ENCODE data around the gene HSF5. TPM values are rescaled to one million over a fixed set of nuclear protein-coding genes. Genes with fewer than 3 reads are reported as not detected.

HSF5 gene, protein sequence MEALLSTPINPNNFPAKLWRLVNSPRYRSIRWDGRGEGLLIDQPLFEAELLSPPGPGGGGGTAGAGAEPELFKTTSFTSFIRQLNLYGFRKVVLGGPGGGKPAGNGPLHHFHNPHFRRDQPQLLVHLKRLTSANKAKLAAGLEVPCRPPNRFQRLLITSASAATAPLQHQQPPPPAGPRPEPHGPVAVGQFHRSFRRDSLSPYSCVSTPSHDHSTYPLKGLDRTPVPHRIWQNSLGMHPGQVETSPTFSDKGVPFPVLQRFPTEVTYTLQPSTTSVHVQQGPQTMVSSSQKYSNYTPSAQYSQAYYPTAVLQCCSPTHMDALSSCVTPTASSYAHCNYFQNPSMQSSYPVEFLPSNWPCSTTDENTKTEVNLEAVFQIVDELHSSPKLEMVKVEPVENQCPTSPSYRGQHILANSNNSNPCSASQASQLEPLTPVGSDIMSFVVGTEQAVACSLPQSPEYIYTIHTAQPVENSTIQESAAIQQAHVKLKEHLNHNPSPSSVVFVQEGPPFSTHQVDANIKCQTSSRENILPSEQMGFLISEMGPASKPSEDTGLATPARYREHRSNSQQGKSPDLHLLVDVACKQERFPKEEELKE
- 1 to 10 TPM; 4.5 to 5.1 TPM for total RNA-seq

GRCh38 chr17:58487589-58488427 lies at the start of gene HSF5:
Gene HSF5 (minus strand): TSS chr17:58488408. CDS start chr17:58488274, 134 bp downstream.
- ChIA-PET CTCF (interaction anchor here (0.7 to 1.9 kb wide), 9 partner anchors 9 to 238 kb away, joined by 3 to 8 read pairs (median 3); partner anchors contain the start of gene MTMR4), POLR2A (interaction anchor here (0.7 to 0.9 kb wide), 5 partner anchors 31 to 204 kb away, joined by 3 read pairs; partner anchors contain the start of genes RAD51C and TEX14)

- ChIA-PET POLR2A (no interaction called here), CTCF (no interaction called here)
Measured at GRCh38 chr17:58537266-58537665, 49.1 kb upstream of the HSF5 start.

DNA sequence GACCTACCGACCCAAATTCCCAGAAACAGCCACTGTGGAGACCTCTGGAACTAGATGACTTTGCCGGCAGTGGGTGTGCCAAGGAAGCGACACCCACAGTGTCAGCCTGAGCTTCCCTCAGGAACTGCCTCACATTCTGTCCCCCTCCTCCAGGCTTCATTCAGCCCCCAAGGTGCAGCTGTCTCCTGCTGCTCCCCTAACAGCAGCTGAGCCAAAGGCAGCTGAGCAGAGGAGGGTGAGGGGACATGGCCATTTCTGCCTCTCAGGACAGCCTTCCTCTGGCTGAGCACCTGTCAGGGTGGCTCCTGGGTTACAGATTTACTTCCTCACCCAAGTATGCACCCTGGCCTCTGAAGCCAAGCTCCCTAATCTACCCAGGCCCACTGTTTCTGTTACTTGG lies 48.3 kb upstream of the HSF5 start:
- ChIA-PET POLR2A (interaction anchor here (0.5 kb wide), 1 partner anchor 649 kb away, joined by 3 read pairs; no protein-coding TSS in a partner anchor), CTCF (no interaction called here)

DNA sequence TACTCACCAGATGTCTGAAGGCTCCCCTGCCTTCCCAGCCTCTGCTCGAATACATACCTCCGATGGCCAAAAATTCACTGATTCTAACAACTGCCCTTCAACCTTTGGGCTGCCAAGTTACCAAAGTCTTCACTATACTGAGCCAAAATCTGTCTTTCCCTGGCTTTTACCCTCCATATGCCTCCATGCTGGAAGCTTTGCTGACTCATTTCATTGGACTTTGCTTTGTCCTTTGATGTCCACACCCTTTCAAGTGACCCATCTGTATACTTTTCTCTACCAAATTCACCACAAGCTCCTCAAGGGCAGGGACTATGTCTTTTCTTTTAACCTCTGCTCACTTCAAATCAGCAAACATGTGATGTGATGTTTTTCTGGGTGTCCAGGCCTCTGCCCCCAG lies 47.2 kb upstream of the HSF5 start:
- ChIA-PET POLR2A (interaction anchor here (0.5 kb wide), 1 partner anchor 96 kb away, joined by 4 read pairs; no protein-coding TSS in a partner anchor), CTCF (no interaction called here)

- POLR2A ChIA-PET: interaction anchor here (0.5 to 0.6 kb wide), 2 partner anchors 96 to 191 kb away, joined by 4 to 8 read pairs; no protein-coding TSS in a partner anchor
- CTCF ChIA-PET: no interaction called here
Measured at GRCh38 chr17:58534901-58535421, 46.8 kb upstream of the HSF5 start.

DNA sequence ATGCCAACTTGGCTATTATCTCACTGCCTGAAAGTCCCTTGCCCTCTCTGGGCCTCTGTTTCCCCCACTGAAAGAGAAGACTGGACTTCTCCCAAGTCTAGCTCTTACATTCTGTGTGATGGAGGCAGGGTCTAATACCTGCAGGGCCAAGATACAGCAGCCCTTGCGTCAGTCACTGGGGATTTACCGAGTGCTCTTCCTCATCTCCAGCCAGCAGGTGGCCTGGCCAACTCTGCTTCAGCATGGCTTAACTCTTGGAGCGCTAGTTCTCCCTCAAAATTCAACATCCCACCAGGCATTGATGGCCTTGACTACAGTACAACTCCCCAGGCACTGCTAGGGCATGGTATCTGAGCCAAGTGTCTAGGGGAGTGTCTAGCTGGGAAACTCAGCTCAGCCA lies 46.1 kb upstream of the HSF5 start:
- ChIA-PET CTCF (no interaction called here), POLR2A (interaction anchor here (0.6 kb wide), 1 partner anchor 190 kb away, joined by 8 read pairs; no protein-coding TSS in a partner anchor)

GRCh38 chr17:58533616-58534188 lies 45.5 kb upstream of the HSF5 start:
- POLR2A ChIA-PET: no interaction called here
- CTCF ChIA-PET: interaction anchor here (0.9 kb wide), 1 partner anchor 108 kb away, joined by 5 read pairs; no protein-coding TSS in a partner anchor

DNA sequence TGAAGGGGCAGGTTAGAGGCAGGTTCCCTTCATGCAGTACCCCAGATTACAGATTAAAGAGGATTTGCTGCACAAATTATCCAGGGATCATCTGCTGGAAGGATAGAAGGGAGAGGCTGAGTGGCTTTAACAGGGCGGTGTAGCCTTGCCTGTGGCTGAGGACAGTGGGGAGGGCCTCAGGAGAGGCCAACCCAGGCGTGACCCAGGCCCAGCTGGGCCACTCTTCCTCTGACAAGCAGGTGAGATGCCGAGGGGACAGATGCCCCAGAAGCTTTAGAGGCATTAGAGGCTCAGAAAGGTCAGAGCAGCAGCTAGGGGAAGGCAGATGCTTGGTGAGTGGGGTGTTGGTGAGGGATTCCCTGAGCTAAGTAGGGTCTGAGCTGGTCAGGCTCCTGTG lies 44.3 kb upstream of the HSF5 start:
- CTCF ChIA-PET: interaction anchor here (0.9 to 1.3 kb wide), 2 partner anchors 10 to 107 kb away, joined by 3 to 5 read pairs; no protein-coding TSS in a partner anchor
- POLR2A ChIA-PET: no interaction called here

- CTCF ChIA-PET: interaction anchor here (1.3 kb wide), 1 partner anchor 9 kb away, joined by 3 read pairs; no protein-coding TSS in a partner anchor
- POLR2A ChIA-PET: interaction anchor here (0.7 to 1.1 kb wide), 2 partner anchors 99 to 387 kb away, joined by 3 read pairs; no protein-coding TSS in a partner anchor
Measured at GRCh38 chr17:58531661-58532554, 43.7 kb upstream of the HSF5 start.

GRCh38 chr17:58531122-58531521 lies 42.9 kb upstream of the HSF5 start:
- POLR2A ChIA-PET: interaction anchor here (0.6 to 1.1 kb wide), 3 partner anchors 34 to 388 kb away, joined by 3 read pairs; no protein-coding TSS in a partner anchor

DNA sequence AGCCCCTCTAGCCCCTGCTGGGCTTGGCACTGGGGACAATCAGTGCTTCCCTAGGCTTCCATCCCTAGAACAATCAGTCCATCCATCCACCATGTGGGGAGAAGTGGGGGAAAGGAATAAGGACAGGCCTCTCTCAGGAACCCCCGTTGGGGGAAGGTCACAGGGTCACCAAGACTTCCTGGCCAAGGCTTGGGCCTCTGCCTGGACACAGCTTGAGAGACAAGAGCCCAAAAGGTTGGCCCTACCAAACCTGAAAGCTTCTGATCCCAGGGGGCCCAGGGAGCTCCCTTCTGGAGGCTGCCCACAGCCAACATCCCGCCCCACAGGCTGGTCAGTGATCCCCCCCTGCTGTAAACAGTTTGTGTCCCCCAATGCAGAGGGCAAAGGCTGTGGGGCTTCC lies 42.4 kb upstream of the HSF5 start:
- ChIA-PET POLR2A (interaction anchor here (0.6 to 1.1 kb wide), 2 partner anchors 34 to 100 kb away, joined by 3 read pairs; no protein-coding TSS in a partner anchor), CTCF (interaction anchor here (2.1 kb wide), 1 partner anchor 12 kb away, joined by 5 read pairs; no protein-coding TSS in a partner anchor)

More at GRCh38 chr17:58531122-58531521, 42.9 kb upstream of the HSF5 start:
- CTCF ChIA-PET: interaction anchor here (1.3 to 2.1 kb wide), 2 partner anchors 9 to 12 kb away, joined by 3 to 5 read pairs; no protein-coding TSS in a partner anchor

- ChIA-PET CTCF (interaction anchor here (1.8 to 2.1 kb wide), 2 partner anchors 10 to 11 kb away, joined by 5 to 6 read pairs; no protein-coding TSS in a partner anchor), POLR2A (no interaction called here)
Measured at GRCh38 chr17:58529275-58529674, 41.1 kb upstream of the HSF5 start.

- ChIA-PET POLR2A (interaction anchor here (1.4 kb wide), 1 partner anchor 11 kb away, joined by 4 read pairs; no protein-coding TSS in a partner anchor), CTCF (interaction anchor here (1.8 kb wide), 1 partner anchor 10 kb away, joined by 6 read pairs; no protein-coding TSS in a partner anchor)
Measured at GRCh38 chr17:58528443-58528842, 40.2 kb upstream of the HSF5 start.

- CTCF ChIA-PET: interaction anchor here (1.8 kb wide), 1 partner anchor 9 kb away, joined by 6 read pairs; no protein-coding TSS in a partner anchor
- POLR2A ChIA-PET: interaction anchor here (1.4 kb wide), 1 partner anchor 11 kb away, joined by 4 read pairs; no protein-coding TSS in a partner anchor
Measured at GRCh38 chr17:58527949-58528348, 39.7 kb upstream of the HSF5 start.

GRCh38 chr17:58527306-58527705 lies 39.1 kb upstream of the HSF5 start:
- ChIA-PET POLR2A (interaction anchor here (1.4 kb wide), 1 partner anchor 12 kb away, joined by 4 read pairs; no protein-coding TSS in a partner anchor), CTCF (interaction anchor here (1.8 kb wide), 1 partner anchor 9 kb away, joined by 6 read pairs; no protein-coding TSS in a partner anchor)

GRCh38 chr17:58525239-58525638 lies 37.0 kb upstream of the HSF5 start:
- ChIA-PET CTCF (interaction anchor here (0.5 kb wide), 1 partner anchor 301 kb away, joined by 3 read pairs; no protein-coding TSS in a partner anchor), POLR2A (no interaction called here)

DNA sequence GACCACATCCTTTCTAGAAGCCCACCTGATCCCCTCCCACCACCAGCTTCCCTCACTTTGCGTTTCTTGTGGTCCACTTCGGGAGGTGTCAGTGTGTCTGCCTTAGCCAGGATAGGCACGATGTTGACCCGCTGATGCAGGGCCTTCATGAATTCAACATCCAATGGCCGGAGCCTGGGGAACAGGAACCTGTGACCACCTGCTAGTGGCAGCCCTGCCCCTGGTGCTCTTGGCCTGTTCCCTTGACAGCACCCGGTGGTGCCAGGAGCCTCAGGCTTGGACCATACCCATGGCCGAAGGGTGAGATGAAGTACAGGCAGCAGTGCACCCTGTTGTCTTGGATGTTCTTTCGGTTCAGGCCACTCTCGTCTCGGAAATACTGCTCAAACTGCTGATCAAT lies 33.5 kb upstream of the HSF5 start:
- CTCF ChIA-PET: interaction anchor here (1.6 kb wide), 1 partner anchor 10 kb away, joined by 3 read pairs; no protein-coding TSS in a partner anchor
- POLR2A ChIA-PET: no interaction called here

Measured in activated CD8-positive, alpha-beta memory T cell treated with anti-CD3 and anti-CD28 coated beads for 36 hours (primary cell).